ENCODE results near the gene GPS1. TPM values are rescaled to one million over a fixed set of nuclear protein-coding genes. Genes with fewer than 3 reads are reported as not detected.
A peak's percentile ranks its signal among the peaks of the same experiment; 100 is the strongest.

The GPS1 gene
- total RNA-seq, 3 donors from 2014 or later (not counting 1 experiment from before 2014, with no cell fraction given): 78.9 to 87.6 (median 85.3) TPM

GRCh38 chr17:82050152-82050760 lies 1.4 kb upstream of the GPS1 start:
- ATAC-seq (no peak), DNase-seq (no peak)
- WGBS (ENCODE audit: insufficient coverage): 95% methylated on average over 28 of the region's 28 CpGs
- Mint-ChIP-seq H3K4me3 (peak overlapping the region; percentile 87), H3K27ac (peak overlapping the region in 1 of 2 donors; percentile 71), H3K27me3 (ENCODE audit: low read depth in 2 of 2) (no peaks in the 10 kb centered on the region), H3K4me1 (peaks cover 0 to 16% of the 10 kb centered on the region in 2 donors), H3K36me3 (no peaks in the 10 kb centered on the region), H3K9me3 (no peaks in the 10 kb centered on the region)
- H3K27me3 ChIP-seq (ENCODE audit: control insufficient read depth, insufficient read depth, low read length): no peaks in the 10 kb centered on the region
- no peak overlapping the region for H3K27ac ChIP-seq (ENCODE audit: low read length)
- intact Hi-C loops (cut with micrococcal nuclease): no loop called here
- peaks cover 30% of the 10 kb centered on the region for H3K4me1 ChIP-seq (ENCODE audit: control insufficient read depth, insufficient read depth, low read length)
- TF ChIP-seq CTCF (IDR thresholded peaks at IDR 0.05): no peak
- peaks cover 15% of the 10 kb centered on the region for H3K36me3 ChIP-seq (ENCODE audit: control insufficient read depth, insufficient read depth, low read length)
- no peak overlapping the region for H3K4me3 ChIP-seq (ENCODE audit: low read length)
- H3K9me3 ChIP-seq (ENCODE audit: control insufficient read depth, insufficient read depth, low read length): no peaks in the 10 kb centered on the region

- Histone ChIP-seq H3K4me1 (ENCODE audit: control insufficient read depth, insufficient read depth, low read length) (peaks cover 30% of the 10 kb centered on the region), H3K36me3 (ENCODE audit: control insufficient read depth, insufficient read depth, low read length) (peaks cover 21% of the 10 kb centered on the region), H3K4me3 (ENCODE audit: low read length) (peak overlapping the region; percentile 28), H3K9me3 (ENCODE audit: control insufficient read depth, insufficient read depth, low read length) (no peaks in the 10 kb centered on the region), H3K27ac (ENCODE audit: low read length) (no peak overlapping the region), H3K27me3 (ENCODE audit: control insufficient read depth, insufficient read depth, low read length) (no peaks in the 10 kb centered on the region)
- H3K9me3 Mint-ChIP-seq: no peaks in the 10 kb centered on the region
- H3K4me1 Mint-ChIP-seq: peaks cover 0 to 16% of the 10 kb centered on the region in 2 donors
- ATAC-seq: peak in 2 of 3 donors; percentile 9 to 10
- no peak for DNase-seq
- WGBS (ENCODE audit: insufficient coverage): 21% methylated on average over 79 of the region's 79 CpGs
- TF ChIP-seq CTCF (IDR thresholded peaks at IDR 0.05): no peak
- H3K27me3 Mint-ChIP-seq (ENCODE audit: low read depth in 2 of 2): no peaks in the 10 kb centered on the region
- H3K36me3 Mint-ChIP-seq: no peaks in the 10 kb centered on the region
- H3K27ac Mint-ChIP-seq: peak overlapping the region in 1 of 2 donors; percentile 71
- peak overlapping the region; percentile 87 for H3K4me3 Mint-ChIP-seq
- intact Hi-C loops (cut with micrococcal nuclease): loop anchor here (1.0 kb wide), 1 partner anchor 14 kb away; the partner anchor contains the start of gene DCXR
Measured at GRCh38 chr17:82050761-82051641, 697 bp upstream of the GPS1 start.

GRCh38 chr17:82052638-82053059 lies 951 bp downstream of the GPS1 start:
- peaks cover 30% of the 10 kb centered on the region for H3K4me1 ChIP-seq (ENCODE audit: control insufficient read depth, insufficient read depth, low read length)
- Mint-ChIP-seq H3K4me3 (peak overlapping the region; percentile 65), H3K9me3 (no peaks in the 10 kb centered on the region), H3K27ac (peak overlapping the region in 1 of 2 donors; percentile 31), H3K27me3 (ENCODE audit: low read depth in 2 of 2) (no peaks in the 10 kb centered on the region), H3K4me1 (peaks cover 0 to 16% of the 10 kb centered on the region in 2 donors), H3K36me3 (no peaks in the 10 kb centered on the region)
- no peak for TF ChIP-seq CTCF (IDR thresholded peaks at IDR 0.05)
- no peaks in the 10 kb centered on the region for H3K9me3 ChIP-seq (ENCODE audit: control insufficient read depth, insufficient read depth, low read length)
- intact Hi-C loops (cut with micrococcal nuclease): no loop called here
- WGBS (ENCODE audit: insufficient coverage): 45% methylated on average over 19 of the region's 19 CpGs
- H3K27me3 ChIP-seq (ENCODE audit: control insufficient read depth, insufficient read depth, low read length): no peaks in the 10 kb centered on the region
- H3K4me3 ChIP-seq (ENCODE audit: low read length): peak overlapping the region; percentile 77
- DNase-seq (no peak), ATAC-seq (no peak)
- no peak overlapping the region for H3K27ac ChIP-seq (ENCODE audit: low read length)
- peaks cover 34% of the 10 kb centered on the region for H3K36me3 ChIP-seq (ENCODE audit: control insufficient read depth, insufficient read depth, low read length)
